Endodermal cell (in vitro differentiated cells): Measurements from ENCODE around the gene DAPP1. TPM values are rescaled to one million over a fixed set of nuclear protein-coding genes. Genes with fewer than 3 reads are reported as not detected.

Source experiments
- DNase-seq: peaks from one replicate; pipeline ENCODE4 v3.0.0-alpha.2; 2017
- H3K27ac ChIP-seq: 2 replicates; pipeline ENCODE4 v1.5.1; 2013; ENCODE audit warnings: mild to moderate bottlenecking, low read depth, low read length, moderate library complexity
- H3K27me3 ChIP-seq: 2 replicates; pipeline ENCODE4 v1.6.1; 2013; ENCODE audit warnings: mild to moderate bottlenecking, low read length, moderate library complexity; ENCODE audit not compliant: insufficient read depth, control insufficient read depth, poor library complexity, severe bottlenecking
- H3K36me3 ChIP-seq: 2 replicates; pipeline ENCODE4 v1.7.0; 2013; ENCODE audit warnings: mild to moderate bottlenecking, low read length, moderate library complexity; ENCODE audit not compliant: control insufficient read depth, insufficient read depth
- H3K4me1 ChIP-seq: one replicate; pipeline ENCODE4 v1.7.0; 2013; ENCODE audit warnings: low read length; ENCODE audit not compliant: control insufficient read depth, insufficient read depth
- H3K4me3 ChIP-seq: 2 replicates; pipeline ENCODE4 v1.5.1; 2013; ENCODE audit warnings: mild to moderate bottlenecking, low read length, moderate library complexity
- H3K9ac ChIP-seq: 2 replicates; pipeline ENCODE4 v1.6.1; 2013; ENCODE audit warnings: mild to moderate bottlenecking, low read length, moderate library complexity; ENCODE audit not compliant: poor library complexity, severe bottlenecking; ENCODE audit errors: extremely low read depth
- H3K9me3 ChIP-seq: 2 replicates; pipeline ENCODE4 v1.6.1; 2013; ENCODE audit warnings: mild to moderate bottlenecking, low read length, moderate library complexity; ENCODE audit not compliant: control insufficient read depth
- H3K27ac Mint-ChIP-seq: 2 replicates; pipeline ENCODE4 v1.8.0; 2020; ENCODE audit warnings: mixed read lengths
- H3K27me3 Mint-ChIP-seq: 2 replicates; pipeline ENCODE4 v1.8.0; 2021; ENCODE audit warnings: mild to moderate bottlenecking, mixed read lengths; ENCODE audit not compliant: insufficient read depth
- H3K36me3 Mint-ChIP-seq: 2 replicates; pipeline ENCODE4 v1.8.0; 2020; ENCODE audit warnings: low read depth, mixed read lengths
- H3K4me1 Mint-ChIP-seq: 2 replicates; pipeline ENCODE4 v1.8.0; 2020; ENCODE audit warnings: mixed read lengths
- H3K4me3 Mint-ChIP-seq: 2 replicates; pipeline ENCODE4 v1.8.0; 2020; ENCODE audit warnings: mild to moderate bottlenecking, moderate library complexity, mixed read lengths
- H3K9me3 Mint-ChIP-seq: 2 replicates; pipeline ENCODE4 v1.8.0; 2020; ENCODE audit warnings: mild to moderate bottlenecking, mixed read lengths
- CTCF ChIP-seq: fragments of 200-600 bp; sonication (generic); conservative IDR thresholded peaks from 2 replicates; pipeline ENCODE4 v1.5.0; 2021; ENCODE audit warnings: antibody characterized with exemption, mild to moderate bottlenecking
- WGBS, 2 experiments: methylation state at CpG; one replicate each; pipeline versions ENCODE4 v1.1.5 to v1.1.7; 2013; ENCODE audit warnings: missing lambda C conversion rate in 2 of 2, mixed read lengths in 1 of 2; ENCODE audit not compliant: insufficient coverage in 1 of 2, insufficient read length in 1 of 2; 5-methylcytosine and 5-hydroxymethylcytosine counted together
- total RNA-seq, 2 donors: library from RNA; stranded (reverse); fragmentation: NEBNext Ultra II Directional in 1 of 2; extraction: Animal tissue kit (Norgen Biotek cat#: 25700) in 1 of 2; gene quantifications; 2 replicates in 1 of 2; 3 replicates in 1 of 2; pipeline ENCODE4 v1.2.1, GENCODE V29; 2021

The DAPP1 gene
- total RNA-seq, 2 donors from 2014 or later: not detected

- Histone ChIP-seq H3K36me3 (no peaks in the 10 kb centered on the region), H3K9ac (no peak overlapping the region), H3K4me1 (no peaks in the 10 kb centered on the region), H3K27me3 (no peaks in the 10 kb centered on the region), H3K27ac (no peak overlapping the region), H3K4me3 (no peak overlapping the region), H3K9me3 (no peaks in the 10 kb centered on the region)
- H3K4me3 Mint-ChIP-seq: no peak overlapping the region
- DNase-seq: no peak
- H3K9me3 Mint-ChIP-seq: no peaks in the 10 kb centered on the region
- H3K27ac Mint-ChIP-seq: no peak overlapping the region
- no peaks in the 10 kb centered on the region for H3K4me1 Mint-ChIP-seq
- no peaks in the 10 kb centered on the region for H3K36me3 Mint-ChIP-seq
- TF ChIP-seq CTCF: no peak
- no peaks in the 10 kb centered on the region for H3K27me3 Mint-ChIP-seq
These were observed 6.1 kb upstream of the DAPP1 start for GRCh38 chr4:99810536-99810935.

GRCh38 chr4:99811117-99811516, 5.5 kb upstream of the DAPP1 start:
- Mint-ChIP-seq H3K27ac (no peak overlapping the region), H3K36me3 (no peaks in the 10 kb centered on the region), H3K4me3 (no peak overlapping the region), H3K9me3 (no peaks in the 10 kb centered on the region), H3K4me1 (no peaks in the 10 kb centered on the region), H3K27me3 (no peaks in the 10 kb centered on the region)
- 63% methylated on average over 1 of the region's 1 CpG; no CpG with 5 or more reads in 1 of the 2 experiments for WGBS, 2 experiments
- Histone ChIP-seq H3K4me1 (no peaks in the 10 kb centered on the region), H3K27ac (no peak overlapping the region), H3K4me3 (no peak overlapping the region), H3K9me3 (no peaks in the 10 kb centered on the region), H3K9ac (no peak overlapping the region), H3K27me3 (no peaks in the 10 kb centered on the region), H3K36me3 (no peaks in the 10 kb centered on the region)
- DNase-seq: no peak
- no peak for TF ChIP-seq CTCF

GRCh38 chr4:99811850-99812249, 4.8 kb upstream of the DAPP1 start:
- peak; percentile 57 for DNase-seq
- 79 to 100% methylated on average over 1 of the region's 1 CpG for WGBS, 2 experiments

More at GRCh38 chr4:99811850-99812249, 4.8 kb upstream of the DAPP1 start:
- H3K27me3 Mint-ChIP-seq: no peaks in the 10 kb centered on the region
- Histone ChIP-seq H3K36me3 (no peaks in the 10 kb centered on the region), H3K27ac (no peak overlapping the region), H3K4me1 (no peaks in the 10 kb centered on the region), H3K9ac (no peak overlapping the region), H3K9me3 (no peaks in the 10 kb centered on the region), H3K27me3 (no peaks in the 10 kb centered on the region), H3K4me3 (no peak overlapping the region)
- H3K36me3 Mint-ChIP-seq: no peaks in the 10 kb centered on the region
- no peak overlapping the region for H3K4me3 Mint-ChIP-seq
- H3K9me3 Mint-ChIP-seq: no peaks in the 10 kb centered on the region
- peak; percentile 86 for TF ChIP-seq CTCF
- H3K27ac Mint-ChIP-seq: no peak overlapping the region
- H3K4me1 Mint-ChIP-seq: no peaks in the 10 kb centered on the region
